MV-4-11 (cell line): Measurements from ENCODE around the gene FETUB.
"Not testable (repeated sequence)": the region's sequence is repeated elsewhere in the genome, so short reads cannot be mapped to it uniquely, and the experiment has no call there.

Source experiments
- DNase-seq: peaks from one replicate; lab custom pipeline; 2025; lab: John Stamatoyannopoulos, UW

FETUB gene

DNA sequence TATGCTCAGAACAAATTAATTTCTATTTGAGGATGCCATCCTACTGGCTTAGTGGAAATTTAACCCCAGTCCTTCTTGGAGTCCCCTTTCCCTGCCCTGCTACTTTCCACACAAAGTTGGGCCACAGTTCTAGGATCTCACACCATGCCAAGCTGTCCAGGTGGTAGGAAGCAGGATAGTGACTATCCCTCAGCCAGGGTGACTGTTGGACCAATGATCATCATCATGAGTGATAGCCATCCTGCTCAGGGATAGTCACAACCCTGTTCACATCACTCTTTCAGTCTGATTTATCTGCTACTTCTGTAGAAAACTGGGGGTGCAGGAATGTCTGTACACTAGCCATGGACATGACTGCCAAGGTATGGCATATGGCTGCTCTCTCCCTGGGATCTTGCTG, 38.4 kb downstream of the FETUB start:
- DNase-seq: no peak

- DNase-seq: no peak
Measured at GRCh38 chr3:186679151-186679550, 39.0 kb downstream of the FETUB start.

GRCh38 chr3:186680869-186681268, 40.7 kb downstream of the FETUB start:
- no peak for DNase-seq

GRCh38 chr3:186682812-186683211, 42.6 kb downstream of the FETUB start:
- no peak for DNase-seq

GRCh38 chr3:186683979-186684378, 43.8 kb downstream of the FETUB start:
- DNase-seq: no peak

DNA sequence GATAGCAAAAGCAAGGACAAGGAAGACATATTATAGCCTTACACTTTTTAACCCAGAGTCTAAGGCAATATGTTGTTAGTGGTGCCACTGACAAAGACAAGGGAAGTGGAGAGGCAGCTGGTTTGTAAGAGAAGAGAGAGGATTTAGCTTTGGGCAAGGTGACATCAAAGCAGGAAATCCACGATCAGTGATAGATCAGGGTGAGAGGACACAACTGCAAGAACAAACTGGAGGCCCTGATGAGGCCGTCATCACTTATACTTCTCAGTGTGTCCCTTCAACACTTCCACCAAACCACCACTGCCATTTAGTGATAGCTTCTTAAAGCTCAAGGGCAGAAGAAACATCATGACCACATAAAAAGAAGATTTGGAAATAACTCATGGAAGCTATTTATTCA, 46.3 kb downstream of the FETUB start:
- DNase-seq: not testable (repeated sequence)

DNA sequence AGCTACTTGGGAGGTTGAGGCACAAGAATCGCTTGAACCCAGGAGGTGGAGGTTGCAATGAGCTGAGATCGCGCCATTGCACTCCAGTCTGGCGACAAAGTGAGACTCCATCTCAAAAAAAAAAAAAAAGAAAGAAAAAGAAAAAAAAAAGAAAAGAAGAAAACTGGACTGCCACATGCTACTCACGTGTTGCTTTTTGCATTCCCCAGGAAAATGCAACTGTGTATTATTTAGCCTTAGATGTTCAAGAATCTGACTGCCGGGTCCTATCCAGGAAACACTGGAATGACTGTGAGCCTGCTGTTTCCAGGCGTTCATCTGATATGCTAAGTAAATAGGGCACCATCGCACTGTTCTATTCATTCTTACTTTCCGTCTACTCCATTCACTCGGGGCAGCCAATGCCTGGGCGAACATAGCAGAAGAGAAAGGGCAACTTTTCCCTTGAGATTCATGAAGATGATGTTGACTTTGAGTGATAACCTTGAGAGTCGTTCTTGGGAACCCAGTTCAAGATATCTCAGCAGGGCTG, 47.0 kb downstream of the FETUB start:
- no peak for DNase-seq

DNA sequence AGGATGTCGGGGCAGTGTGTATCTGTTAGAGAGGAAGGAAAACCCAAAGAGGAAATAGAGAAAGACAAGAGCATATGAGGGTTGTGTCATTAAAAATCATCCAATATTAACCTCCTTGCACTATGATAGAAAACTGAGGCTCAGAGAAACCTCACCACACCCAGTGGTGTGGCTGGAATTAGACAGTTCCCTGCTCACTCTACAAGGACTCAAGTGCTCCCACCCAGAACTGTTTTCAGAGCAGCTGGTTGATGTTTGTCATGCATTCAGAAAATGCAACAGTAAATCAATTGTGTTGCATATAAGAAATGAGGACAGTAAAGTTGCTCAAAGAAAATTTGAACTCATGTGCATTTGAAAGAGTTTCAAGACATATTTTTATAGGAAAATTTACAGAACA, 50.1 kb downstream of the FETUB start:
- DNase-seq: peak; percentile 1

DNA sequence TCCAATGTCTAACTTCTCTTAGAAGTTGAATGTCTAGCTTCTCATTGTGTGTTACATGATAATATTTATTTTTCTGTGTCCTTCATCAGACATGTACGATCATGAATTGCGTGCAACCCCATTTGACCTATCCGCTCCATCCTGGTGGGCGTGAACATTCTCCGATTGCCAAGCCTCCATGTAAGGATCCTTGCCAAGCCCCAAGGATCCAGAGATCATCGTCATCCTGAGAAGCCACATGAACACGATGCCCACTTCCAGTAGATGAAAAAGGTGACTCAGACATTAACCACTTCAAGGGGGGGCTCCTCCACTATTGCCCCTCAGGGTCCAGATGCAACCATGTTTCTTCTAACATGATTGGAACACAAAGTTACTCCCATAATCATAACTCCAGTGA, 51.5 kb downstream of the FETUB start:
- DNase-seq: no peak

GRCh38 chr3:186693843-186694242, 53.6 kb downstream of the FETUB start:
- no peak for DNase-seq

- no peak for DNase-seq
Measured at GRCh38 chr3:186694288-186695032, 54.3 kb downstream of the FETUB start.

GRCh38 chr3:186696522-186696921, 56.3 kb downstream of the FETUB start:
- DNase-seq: no peak

- DNase-seq: no peak
Measured at GRCh38 chr3:186697510-186697909, 57.3 kb downstream of the FETUB start.

DNA sequence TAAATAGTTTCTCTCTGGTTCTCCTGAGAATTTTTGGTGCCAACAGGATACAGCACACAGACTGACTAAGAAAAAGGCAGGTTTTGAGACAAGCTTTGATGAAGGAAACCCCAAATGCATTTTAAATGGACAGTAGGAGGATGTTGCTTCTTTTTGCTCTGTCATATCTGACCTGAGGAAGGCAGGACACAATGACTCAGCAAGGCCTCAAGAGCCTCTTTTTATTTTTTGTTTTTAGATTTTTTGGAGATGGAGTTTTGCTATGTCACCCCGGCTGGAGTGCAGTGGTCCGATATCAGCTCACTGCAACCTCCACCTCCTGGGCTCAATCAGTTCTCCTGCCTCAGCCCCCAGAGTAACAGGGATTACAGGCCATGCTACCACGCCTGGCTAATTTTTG, 60.1 kb downstream of the FETUB start:
- no peak for DNase-seq

GRCh38 chr3:186702451-186702850, 62.3 kb downstream of the FETUB start:
- not testable (repeated sequence) for DNase-seq
